Stimulated activated CD4-positive, alpha-beta T cell treated with anti-CD3 and anti-CD28 coated beads, Interleukin-1b, Interleukin-23, amount 100 ng/mL, for 24 hours (primary cell): ENCODE results near the gene RNF19B.
"Not testable (repeated sequence)": the region's sequence is repeated elsewhere in the genome, so short reads cannot be mapped to it uniquely, and the experiment has no call there.

ENCODE experiments used
- DNase-seq, 4 experiments: peaks; one replicate each; pipeline ENCODE4 v3.0.0-alpha.2; 2020; ENCODE audit warnings: low read depth in 4 of 4, low spot score in 1 of 4

RNF19B gene, protein sequence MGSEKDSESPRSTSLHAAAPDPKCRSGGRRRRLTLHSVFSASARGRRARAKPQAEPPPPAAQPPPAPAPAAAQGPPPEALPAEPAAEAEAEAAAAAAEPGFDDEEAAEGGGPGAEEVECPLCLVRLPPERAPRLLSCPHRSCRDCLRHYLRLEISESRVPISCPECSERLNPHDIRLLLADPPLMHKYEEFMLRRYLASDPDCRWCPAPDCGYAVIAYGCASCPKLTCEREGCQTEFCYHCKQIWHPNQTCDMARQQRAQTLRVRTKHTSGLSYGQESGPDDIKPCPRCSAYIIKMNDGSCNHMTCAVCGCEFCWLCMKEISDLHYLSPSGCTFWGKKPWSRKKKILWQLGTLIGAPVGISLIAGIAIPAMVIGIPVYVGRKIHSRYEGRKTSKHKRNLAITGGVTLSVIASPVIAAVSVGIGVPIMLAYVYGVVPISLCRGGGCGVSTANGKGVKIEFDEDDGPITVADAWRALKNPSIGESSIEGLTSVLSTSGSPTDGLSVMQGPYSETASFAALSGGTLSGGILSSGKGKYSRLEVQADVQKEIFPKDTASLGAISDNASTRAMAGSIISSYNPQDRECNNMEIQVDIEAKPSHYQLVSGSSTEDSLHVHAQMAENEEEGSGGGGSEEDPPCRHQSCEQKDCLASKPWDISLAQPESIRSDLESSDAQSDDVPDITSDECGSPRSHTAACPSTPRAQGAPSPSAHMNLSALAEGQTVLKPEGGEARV

DNA sequence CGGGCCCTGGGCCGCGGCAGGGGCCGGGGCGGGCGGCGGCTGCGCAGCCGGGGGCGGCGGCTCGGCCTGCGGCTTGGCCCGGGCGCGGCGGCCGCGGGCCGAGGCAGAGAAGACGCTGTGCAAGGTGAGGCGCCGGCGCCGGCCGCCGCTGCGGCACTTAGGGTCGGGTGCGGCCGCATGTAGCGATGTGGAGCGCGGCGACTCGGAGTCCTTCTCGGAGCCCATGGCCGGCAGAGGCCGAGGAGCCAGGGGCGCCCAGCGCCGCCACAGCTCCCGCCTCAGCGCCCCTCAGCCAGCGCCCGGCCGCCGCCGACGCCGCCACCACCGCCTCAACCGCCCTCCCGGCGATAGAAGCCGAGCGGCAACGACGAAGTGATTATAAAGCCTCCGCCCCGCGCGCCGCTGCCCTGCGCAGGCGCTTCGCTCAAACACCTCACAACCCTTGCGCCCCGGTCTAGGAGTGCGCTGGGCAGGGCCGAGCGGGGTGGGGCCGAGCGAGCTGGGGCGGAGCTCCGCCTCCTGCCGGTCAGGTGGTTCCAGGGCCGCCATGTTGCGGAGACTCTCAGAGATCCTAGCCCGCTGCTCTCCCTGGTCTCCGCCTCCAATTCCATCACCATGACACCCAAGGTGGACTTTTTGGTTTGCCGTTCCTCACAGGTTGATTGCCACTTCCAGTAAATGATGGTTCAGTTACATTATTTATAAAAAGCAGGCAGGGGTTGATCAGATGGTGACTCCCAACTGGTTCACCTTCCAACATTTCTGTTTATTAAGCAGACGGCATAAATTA lies at the start of gene RNF19B:
Gene RNF19B (minus strand): TSS at position 349 of the 790 bp plus-strand sequence. CDS start 124 bp downstream, at position 225.
- DNase-seq = peak; percentile 76 to 94 (median 89)

DNA sequence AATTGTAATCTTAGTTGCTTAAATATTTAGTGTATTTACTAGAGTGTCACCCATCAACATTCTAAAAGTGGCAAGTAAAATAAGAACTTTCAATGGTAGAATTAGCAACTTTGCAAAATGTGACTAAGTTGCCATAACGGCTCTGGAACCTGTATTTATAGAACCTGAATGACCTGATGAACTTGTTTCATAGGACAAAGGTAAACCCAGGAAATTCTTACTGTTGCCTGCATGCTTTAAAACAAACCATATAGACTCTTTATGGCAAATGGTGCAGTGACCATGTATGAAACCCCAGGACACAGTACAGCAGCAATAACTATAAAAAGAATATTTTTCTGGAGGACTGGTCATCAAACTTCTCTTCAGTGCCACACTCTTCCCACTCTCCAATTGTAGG lies 49.2 kb upstream of the RNF19B start:
- DNase-seq = no peak

DNA sequence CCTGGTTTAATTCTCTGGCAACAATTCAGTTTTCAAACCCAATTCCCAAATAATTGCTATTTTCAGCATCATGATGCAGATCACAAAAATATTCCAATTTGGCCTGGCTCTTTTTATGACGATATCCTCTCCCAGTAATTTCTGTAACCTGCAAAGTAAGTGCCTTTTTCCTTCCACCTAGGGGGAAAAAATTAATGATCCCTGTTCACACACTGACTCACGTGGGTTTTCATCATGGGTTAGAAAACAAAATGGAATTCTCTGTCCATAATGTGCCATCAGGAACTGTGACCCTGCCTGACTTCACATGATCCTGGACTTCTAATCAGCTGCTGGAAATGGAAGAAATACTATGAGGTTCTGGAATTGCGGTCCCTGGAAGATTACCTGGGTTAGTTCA lies 47.6 kb upstream of the RNF19B start:
- no peak for DNase-seq

DNA sequence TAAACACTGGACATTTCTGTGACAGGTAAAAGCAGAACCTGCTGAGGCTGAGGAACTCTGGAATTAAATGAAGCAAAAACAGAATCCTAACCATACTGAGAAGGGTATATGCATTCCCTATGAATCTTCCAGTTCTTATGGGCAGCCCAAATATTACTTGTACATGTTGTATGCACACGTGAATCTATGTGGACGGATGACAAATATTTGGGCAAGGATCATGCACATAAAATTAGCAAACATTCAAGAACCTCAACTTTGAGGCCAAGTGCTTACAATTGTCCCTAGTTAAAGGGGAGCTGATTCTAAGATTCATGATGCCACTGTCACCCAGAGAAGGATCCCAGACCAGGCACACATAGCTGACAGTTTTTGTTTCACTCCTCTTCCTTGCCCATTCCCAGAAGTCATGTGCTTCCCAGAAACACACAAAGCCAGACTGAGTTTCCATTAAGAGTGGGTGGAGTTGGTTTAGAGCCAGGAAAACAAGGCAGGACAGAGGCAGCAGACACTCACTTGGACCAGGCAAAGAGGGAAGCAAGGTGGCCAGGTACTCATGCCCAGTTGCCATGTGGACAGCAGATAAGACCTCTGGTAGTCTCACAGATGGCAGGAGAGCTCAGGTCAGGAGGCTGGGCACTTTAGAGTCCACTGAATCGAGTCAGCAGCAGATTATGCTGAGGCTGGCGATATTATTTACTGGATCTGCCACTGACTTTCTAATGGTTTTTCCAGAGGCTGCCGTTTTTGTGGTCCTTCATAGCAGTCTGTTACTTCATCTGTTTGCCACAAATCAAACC lies 46.5 kb upstream of the RNF19B start:
- DNase-seq = no peak

DNA sequence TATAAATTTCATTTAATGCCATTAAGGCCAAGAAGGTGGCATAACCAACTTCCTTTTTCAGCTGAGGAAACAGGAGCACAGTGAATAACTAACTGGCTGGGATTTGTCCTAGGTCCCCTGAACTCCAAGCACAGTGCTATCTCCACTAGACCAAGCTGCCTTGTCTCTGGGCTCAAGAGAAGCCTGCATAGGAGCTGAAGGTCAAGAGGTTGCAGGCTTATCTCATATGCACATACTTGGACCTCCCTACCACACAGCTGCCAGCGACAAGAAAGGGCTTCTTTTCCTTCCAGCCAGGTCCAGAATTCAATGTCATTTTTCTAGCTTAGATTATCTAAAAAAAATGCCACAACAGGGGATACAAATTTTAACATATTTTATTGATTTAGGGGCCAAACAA lies 45.0 kb upstream of the RNF19B start:
- no peak for DNase-seq

DNA sequence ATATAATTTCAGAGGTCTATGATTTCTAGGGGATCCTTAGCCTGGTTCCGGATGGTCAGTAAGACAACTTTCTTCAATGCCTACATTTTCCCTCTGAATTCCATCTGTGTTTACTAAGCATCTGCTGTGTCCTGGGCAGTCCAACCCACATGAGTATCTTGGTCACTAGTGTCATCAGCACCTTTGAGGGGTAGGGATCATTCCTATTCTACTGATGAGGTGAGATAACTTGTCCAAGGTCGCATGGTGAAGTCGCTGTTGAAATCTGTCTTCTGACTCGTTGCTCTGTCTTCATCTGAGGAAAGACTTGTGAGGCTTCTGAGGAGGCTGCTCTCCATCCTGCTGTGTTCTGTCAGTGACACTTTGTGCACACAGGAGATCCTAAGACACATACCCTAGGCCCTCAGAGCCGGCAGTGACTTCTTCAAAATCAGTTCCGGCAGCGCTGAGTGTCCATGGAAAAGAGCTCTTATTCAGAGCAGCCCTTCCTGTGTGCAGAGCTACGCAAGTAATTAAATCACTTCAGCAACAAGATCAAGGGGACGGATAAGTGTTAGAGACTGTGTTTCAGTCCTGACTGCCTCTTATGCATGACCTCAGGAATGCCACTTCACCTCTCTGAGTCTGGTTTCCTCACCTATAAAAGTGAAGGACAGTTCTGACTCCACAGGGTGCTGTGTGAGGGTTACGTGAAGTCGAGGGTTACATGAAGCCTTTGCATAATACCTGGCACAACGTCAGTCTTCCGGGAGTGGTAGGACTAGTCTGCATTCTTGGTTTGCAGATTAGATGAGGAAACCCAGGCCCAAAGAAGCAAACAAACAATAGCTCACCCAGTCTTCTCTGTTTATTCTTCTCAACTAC lies 43.7 kb upstream of the RNF19B start:
- DNase-seq = no peak

DNA sequence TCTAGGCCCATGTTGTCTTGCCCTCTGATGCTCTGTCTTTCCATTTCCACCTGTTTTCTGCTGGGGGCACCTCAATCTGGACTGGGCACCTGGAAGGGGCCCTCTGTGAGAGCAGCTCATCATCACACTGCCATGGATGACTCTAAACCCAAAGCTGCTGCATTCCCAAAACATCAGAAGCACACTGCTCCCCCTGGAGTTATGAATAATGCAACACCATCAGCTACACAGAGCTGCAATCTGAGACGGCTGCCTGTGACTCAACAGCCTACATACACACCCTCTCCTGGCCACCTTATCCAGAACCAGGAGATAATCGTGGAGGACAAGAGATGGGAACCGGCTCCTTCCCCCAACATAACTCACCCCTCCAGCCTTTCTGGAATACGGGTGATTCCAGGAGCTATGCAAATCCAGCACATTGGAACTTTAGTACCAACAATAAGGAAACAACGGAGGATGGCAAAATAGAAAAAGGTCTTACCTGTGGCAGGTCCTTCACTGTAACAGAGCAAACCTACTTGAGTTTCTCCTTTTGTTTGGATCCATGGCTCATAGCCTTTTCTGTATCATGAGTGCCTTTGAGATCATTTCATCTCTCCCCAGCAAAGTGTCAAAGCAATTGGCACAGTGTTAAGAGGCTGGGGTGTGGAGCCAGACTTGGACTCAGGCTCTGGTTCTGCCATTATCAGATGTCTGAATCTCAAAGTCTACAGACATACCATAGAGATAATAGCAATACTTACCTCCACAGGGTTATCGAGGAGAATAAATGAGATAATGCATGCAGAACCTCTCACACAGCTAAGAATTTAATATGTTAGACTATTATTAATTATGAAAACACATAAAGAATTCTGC lies 42.8 kb upstream of the RNF19B start:
- no peak for DNase-seq

DNA sequence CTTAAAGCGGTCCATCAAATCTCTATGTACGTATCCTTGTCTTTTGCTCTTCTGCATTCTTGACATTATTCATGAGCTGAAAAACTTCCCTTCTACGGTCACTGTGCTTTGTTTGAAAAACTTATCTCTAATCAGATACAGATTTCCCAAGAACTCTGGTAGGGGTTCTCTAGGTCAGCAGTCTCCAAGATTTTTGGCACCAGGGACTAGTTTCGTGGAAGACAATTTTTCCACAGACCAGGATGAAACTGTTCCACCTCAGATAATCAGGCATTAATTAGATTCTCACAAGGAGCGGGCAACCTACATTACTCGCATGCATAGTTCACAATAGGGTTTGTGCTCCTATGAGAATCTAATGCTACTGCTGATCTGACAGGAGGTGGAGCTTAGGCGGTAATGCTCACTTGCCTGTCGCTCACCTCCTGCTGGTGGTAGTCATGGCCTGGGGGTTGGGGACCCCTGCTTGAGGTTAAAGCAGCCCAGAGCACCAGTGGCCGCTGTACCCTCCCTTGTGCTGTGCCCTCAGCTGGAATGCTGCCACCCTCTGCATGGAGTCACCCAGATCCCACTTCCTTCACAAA lies 41.3 kb upstream of the RNF19B start:
- DNase-seq = no peak

DNA sequence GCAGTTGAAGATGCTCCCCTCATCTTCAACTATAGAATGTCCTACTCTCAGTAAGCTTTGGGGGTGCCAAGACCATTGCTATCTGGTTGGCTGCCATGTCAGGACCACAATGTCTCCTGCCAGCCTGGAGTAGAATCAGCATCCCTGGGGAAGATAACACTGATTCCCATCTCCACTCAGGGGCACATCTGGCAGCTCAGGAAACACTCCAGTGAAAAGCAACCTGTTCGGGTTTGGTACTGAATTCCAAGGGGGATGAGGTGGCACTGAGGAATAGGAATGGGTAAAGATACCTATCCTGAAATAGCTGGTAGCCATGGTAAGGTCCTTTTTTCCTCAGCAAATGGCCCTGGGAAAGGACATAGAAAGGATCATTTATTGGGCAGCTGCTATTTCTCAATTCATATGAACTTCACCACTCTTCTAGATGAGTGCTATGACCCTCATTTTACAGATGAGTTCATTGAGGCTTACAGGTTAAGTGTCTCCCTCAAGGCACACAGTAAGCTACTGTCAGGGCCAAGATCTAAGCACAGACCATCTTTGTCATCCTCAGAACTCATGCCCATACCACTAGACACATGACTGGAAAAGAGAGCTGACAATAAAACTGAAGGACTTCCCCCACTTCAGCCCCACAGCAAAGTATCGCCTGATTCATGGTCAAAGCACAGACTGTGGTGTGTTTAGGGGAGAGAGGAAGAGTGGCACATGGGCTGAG lies 40.7 kb upstream of the RNF19B start:
- DNase-seq = no peak

DNA sequence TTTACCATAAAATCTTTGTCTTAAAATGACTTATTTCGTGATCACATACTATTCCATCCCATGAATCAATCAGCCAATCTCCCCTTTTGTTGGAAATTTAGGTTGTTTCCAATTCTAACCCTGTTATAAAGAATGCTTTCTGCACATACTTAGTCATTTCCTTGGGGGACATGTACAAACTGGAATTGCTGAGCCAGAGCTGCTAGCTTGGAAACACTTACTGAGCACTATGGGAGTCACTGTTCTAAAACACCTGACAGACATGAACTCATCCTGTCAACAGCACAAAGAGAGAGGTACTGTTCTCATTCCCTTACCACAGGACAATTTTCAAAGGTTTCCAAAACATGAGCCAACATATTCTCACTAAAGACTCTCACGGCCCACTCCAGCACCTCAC lies 40.0 kb upstream of the RNF19B start:
- no peak for DNase-seq

DNA sequence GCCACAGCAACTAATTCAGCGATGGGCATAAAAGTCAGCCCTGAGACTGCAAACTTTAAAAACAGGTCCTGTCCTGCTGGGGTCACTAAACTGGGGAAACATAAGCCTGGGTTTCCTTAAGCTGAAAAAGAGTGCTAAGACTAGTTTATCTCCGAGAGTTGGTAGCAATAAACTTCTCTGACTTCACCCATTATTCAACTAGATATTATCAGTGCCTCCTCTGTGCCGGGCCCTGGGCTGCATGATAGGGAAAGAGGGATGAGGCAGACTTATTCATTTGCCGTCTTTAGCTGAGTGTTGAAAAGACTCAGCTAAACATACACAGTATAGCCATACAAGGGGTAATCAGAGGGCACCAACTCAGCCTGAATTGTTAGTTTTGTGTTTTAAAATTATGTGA lies 39.0 kb upstream of the RNF19B start:
- DNase-seq = no peak

DNA sequence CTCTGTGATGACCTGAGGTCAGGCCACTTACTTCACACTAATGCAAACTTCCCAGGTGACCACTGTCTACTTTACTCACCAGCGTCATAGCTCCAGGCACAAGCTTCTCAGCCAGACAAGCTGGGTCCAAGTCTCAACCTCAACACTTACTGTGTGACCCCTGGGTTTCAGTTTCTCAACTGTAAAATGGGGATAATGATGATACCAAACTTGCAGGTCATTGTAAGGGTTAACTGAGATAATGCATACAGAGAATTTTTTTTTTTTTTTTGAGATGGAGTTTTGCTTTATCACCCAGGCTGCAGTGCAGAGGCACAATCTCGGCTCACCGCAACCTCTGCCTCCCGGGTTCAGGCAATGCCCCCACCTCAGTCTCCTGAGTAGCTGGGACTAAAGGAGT lies 37.4 kb upstream of the RNF19B start:
- DNase-seq = no peak

DNA sequence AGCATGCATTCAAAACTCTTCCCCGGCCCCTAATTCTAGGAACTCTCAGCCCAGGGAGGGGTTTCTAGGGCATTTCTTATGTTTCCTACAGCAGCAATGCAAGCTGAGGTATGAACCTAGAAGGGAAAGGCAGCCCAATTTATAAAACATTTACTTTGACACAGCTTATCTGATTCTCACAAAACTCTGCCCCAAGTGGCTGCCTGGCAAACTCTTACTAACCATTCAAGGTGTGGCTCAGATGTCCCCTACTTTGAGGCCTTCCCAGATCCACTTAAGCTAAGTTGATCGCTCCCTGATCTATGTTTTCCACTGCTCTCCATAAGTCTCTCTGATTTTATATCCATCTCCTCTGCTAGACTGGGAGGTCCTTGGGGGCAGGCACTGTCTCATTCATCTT lies 36.7 kb upstream of the RNF19B start:
- DNase-seq = no peak

DNA sequence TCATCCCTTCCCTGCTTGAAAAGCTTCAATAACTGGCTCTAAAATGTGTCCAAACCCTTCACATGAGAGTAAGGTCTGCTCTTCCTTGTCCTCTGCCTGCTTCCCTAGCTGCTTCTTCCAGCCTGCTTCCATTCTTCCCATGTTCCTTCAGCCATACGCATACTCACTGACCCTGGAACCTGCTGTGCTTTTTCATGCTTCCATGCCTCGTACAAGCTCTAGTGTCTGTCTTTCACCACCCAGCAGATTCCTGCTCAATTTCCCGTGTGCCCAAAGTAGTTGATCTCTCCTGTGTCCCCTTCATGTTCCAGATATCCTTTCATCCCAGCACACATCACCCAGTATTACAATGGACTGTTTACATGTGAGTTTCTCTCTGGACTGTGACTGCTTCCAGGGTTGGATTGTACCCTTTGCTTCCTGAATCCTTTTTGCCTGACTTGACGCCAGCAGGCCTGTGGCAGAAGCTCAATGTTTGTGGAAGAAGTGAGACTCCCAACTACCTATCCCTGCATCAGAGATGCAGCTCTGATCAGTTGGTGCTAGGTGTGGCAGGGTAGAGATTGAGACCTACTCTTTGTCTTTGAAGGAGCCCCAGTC lies 35.9 kb upstream of the RNF19B start:
- DNase-seq = no peak

DNA sequence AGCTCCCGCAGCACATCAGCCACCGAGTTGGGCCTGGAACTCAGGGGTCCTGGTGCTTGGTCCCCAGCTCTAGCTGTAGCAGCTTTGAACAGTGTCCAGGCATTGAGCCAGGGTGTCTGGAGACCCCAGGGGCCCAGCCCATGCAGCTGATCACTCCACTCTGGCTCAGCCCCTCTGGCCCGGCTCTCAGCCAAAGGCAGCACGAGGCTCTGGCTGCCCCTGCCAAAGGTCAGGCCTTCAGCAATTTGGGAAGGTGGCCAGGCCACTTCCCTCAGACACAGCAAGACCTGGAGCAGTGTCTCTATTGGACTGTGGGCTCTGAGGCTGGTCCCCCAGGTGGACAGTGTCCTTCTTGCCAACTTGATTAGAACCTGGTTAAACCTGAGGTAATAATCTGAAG lies 34.4 kb upstream of the RNF19B start:
- DNase-seq = no peak

DNA sequence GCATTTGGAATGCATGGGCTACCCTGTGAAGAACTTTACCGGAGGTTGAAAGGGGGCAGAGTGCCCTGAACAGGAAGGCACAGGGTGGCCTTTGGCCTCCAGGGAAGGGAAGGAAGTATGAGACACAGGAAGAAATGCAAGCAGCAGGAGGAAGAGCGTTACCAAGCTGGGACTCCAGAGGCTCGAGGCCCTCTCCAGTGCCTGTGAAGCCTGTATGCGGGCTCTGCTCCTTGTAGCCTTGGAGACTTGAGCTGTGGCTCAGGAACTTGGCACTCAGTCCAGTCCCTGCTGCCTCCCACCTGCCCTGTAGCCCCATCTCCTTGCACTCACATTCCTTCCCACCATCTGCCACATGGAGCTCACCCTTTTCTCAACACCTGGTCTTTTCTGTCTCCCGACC lies 33.5 kb upstream of the RNF19B start:
- no peak for DNase-seq

DNA sequence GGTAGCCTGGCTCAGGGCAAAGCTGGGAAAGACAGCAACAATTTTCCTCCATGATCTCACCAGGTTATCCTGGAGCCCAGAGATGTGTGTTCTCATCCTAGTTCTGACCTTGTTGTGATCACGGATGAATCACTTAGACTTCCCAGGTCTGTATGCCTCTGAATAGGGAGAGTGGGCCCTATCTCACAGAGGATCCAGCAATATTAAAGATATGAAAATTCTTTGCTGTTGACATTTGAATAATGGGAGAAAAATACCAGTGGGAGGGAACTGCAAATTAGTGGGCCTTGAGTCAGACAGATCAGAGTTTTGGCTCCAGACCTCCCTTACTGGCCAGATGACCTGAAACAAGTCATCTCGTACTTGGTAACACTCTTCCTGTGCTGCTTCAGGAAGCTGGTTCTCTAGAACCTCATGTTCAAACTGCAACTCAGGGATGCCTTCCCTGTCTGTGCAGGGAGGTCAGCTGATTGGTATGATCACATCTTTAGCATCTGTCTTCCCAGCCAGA lies 32.8 kb upstream of the RNF19B start:
- no peak for DNase-seq

DNA sequence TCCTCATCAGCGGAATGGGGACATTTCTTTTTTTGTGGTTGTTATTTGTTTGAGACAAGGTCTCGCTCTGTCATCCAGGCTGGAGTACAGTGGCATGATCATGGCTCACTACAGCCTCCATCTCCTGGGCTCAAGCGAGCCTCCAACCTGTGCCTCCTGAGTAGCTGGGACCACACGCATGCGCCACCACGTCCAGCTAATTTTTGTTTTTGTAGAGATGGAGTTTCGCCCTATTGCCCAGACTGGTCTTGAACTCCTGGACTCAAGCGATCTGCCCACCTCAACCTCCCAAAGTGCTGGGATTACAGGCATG lies 28.7 kb upstream of the RNF19B start:
- DNase-seq = not testable (repeated sequence)
